PFSK-1 (cell line): ENCODE data around the gene CDCA7.

ENCODE experiments used
- POLR2AphosphoS5 ChIP-seq: IDR thresholded peaks from 2 replicates; pipeline ENCODE4 v1.6.1; 2012; ENCODE audit warnings: low read depth, mild to moderate bottlenecking, control low read depth, low read length, moderate library complexity
- TF ChIP-seq, protein P1 (sequence below), 2 experiments: IDR thresholded peaks; 2 replicates each; pipeline versions ENCODE4 v1.6.1 to v1.8.0; 2011 to 2012; ENCODE audit warnings: low read depth in 2 of 2, low read length in 2 of 2, control low read depth in 1 of 2, inconsistent platforms in 1 of 2, mild to moderate bottlenecking in 1 of 2, moderate library complexity in 1 of 2; ENCODE audit not compliant: insufficient read depth in 1 of 2

DNA sequence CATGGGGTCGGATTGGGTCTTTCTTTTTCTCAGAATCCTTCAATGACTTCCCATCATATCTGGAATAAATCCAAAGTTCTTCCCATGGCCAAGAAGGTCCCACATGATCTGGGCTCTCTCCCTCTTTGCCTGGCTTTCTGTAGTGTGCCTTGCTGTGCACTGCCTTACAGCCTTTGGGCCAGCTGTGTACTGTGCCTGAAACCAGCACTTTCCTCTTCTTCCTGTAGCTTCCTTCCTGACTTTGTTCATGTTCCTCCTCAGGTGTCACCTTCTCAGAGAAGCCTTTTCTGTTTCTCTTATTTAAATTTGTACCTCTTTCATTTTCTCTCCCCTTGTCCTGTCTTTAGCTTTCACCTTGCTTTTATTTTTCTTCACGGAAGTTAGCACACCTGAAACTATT is 4.3 kb upstream of the CDCA7 start:
- no peak for TF ChIP-seq POLR2AphosphoS5
- TF ChIP-seq, protein P1, sequence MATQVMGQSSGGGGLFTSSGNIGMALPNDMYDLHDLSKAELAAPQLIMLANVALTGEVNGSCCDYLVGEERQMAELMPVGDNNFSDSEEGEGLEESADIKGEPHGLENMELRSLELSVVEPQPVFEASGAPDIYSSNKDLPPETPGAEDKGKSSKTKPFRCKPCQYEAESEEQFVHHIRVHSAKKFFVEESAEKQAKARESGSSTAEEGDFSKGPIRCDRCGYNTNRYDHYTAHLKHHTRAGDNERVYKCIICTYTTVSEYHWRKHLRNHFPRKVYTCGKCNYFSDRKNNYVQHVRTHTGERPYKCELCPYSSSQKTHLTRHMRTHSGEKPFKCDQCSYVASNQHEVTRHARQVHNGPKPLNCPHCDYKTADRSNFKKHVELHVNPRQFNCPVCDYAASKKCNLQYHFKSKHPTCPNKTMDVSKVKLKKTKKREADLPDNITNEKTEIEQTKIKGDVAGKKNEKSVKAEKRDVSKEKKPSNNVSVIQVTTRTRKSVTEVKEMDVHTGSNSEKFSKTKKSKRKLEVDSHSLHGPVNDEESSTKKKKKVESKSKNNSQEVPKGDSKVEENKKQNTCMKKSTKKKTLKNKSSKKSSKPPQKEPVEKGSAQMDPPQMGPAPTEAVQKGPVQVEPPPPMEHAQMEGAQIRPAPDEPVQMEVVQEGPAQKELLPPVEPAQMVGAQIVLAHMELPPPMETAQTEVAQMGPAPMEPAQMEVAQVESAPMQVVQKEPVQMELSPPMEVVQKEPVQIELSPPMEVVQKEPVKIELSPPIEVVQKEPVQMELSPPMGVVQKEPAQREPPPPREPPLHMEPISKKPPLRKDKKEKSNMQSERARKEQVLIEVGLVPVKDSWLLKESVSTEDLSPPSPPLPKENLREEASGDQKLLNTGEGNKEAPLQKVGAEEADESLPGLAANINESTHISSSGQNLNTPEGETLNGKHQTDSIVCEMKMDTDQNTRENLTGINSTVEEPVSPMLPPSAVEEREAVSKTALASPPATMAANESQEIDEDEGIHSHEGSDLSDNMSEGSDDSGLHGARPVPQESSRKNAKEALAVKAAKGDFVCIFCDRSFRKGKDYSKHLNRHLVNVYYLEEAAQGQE (IDR thresholded peaks at IDR 0.05; ENCODE audit: insufficient read depth in 1 of 2, low read depth in 2 of 2, low read length in 2 of 2): no peak
